NCI-H2227 treated with DMSO at 0.1 percent for 48 hours (cell line): ENCODE measurements around the gene HNRNPLL.
"Not testable (repeated sequence)": the region's sequence is repeated elsewhere in the genome, so short reads cannot be mapped to it uniquely, and the experiment has no call there.

Experiments used
- DNase-seq: peaks from one replicate; lab custom pipeline; 2025; lab: John Stamatoyannopoulos, UW

The HNRNPLL gene

GRCh38 chr2:38552259-38552658 lies 50.5 kb downstream of the HNRNPLL start:
- no peak for DNase-seq

DNA sequence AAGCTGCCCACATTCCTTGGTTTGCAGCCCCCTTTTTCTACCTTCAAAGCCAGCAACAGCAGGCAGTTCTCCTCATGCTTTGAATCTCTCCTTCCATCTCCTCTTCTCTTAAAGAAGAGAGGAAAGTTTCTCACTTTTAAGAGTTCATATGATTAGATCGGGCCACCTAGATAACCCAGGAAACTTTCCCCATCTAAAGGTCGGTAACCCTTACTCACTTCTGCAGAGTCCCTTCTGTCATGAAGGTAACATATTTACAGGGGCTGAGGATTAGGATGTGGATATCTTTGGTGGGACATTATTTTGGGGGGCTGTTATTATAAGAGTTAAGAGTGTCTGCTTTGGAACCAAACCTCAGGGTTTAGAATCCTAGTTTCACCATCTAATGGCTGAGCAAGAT lies 51.0 kb downstream of the HNRNPLL start:
- DNase-seq: no peak

GRCh38 chr2:38551171-38551570 lies 51.6 kb downstream of the HNRNPLL start:
- DNase-seq: peak; percentile 63

DNA sequence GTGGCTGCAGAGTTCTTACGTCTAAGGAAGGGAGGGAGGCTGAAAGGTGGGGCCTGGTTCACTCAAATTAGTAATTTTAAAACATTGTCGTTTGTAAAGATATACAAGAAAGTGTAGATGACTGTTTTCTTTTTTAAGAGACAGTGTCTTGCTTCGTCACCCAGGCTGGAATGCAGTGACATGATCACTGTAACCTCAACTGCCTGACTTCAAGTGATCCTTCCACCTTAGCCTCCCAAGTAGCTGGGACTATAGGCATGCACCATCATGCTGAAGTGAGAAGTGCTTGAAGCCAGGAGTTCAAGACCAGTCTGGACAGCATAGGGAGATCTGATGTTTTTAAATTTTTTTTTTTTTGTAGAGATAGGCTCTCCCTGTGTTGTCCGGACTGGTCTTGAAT lies 52.9 kb downstream of the HNRNPLL start:
- no peak for DNase-seq

GRCh38 chr2:38549071-38549704 lies 53.5 kb downstream of the HNRNPLL start:
- no peak for DNase-seq

GRCh38 chr2:38547791-38548190 lies 54.9 kb downstream of the HNRNPLL start:
- DNase-seq: no peak

- no peak for DNase-seq
These were observed 56.1 kb downstream of the HNRNPLL start for GRCh38 chr2:38546585-38546984.

GRCh38 chr2:38546064-38546463 lies 56.7 kb downstream of the HNRNPLL start:
- DNase-seq: no peak

DNA sequence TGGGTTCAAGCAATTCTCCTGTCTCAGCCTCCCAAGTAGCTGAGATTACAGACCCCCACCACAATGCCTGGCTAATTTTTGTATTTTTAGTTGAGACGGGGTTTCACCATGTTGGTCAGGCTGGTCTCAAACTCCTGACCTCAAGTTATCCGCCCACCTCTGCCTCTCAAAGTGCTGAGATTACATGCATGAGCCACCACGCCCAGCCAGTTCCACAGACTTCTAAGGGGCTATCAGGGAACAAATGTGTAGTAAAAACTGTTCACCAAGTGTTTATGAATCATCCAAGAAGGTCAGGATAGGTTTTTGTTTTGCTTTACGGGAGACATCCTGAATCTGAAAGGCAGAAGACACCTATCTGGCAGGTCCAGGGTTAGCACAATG lies 60.5 kb downstream of the HNRNPLL start:
- DNase-seq: not testable (repeated sequence)

DNA sequence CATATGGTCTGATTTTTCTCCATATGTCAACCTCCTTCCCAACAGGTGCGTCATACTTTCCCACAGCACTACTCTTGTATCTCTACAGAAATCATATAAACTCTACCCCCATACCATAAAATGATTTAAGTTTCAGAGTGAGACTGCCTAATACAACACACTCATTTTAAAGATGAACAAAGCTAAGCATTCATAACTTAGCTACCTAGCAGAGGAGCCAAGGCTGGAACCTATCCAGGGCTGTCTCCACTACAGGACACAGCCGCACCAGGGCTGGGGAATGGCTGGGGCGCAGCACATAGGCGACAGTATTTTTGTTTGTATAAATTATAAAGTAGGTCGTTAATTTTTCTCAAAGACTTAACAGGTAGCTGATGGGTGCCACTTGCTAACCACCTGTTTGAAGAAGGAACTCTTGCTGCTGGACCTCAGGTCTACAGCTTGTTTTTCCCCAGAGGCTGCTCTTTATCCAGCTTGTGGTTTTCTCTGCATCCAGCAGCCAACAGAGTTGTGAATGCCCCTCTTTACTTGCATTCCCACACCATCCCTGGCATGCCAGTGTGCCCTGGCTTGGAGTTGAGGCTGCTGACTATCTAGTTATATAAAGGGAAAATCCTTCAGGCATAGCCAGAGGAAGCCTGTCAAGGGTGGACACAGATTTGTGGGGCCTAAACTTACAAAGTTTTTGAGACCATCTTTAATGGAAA lies 62.0 kb downstream of the HNRNPLL start:
- DNase-seq: no peak

GRCh38 chr2:38539086-38539485 lies 63.6 kb downstream of the HNRNPLL start:
- no peak for DNase-seq

- no peak for DNase-seq
These were observed 64.7 kb downstream of the HNRNPLL start for GRCh38 chr2:38537937-38538525.

- not testable (repeated sequence) for DNase-seq
These were observed 65.4 kb downstream of the HNRNPLL start for GRCh38 chr2:38537296-38537695.

DNA sequence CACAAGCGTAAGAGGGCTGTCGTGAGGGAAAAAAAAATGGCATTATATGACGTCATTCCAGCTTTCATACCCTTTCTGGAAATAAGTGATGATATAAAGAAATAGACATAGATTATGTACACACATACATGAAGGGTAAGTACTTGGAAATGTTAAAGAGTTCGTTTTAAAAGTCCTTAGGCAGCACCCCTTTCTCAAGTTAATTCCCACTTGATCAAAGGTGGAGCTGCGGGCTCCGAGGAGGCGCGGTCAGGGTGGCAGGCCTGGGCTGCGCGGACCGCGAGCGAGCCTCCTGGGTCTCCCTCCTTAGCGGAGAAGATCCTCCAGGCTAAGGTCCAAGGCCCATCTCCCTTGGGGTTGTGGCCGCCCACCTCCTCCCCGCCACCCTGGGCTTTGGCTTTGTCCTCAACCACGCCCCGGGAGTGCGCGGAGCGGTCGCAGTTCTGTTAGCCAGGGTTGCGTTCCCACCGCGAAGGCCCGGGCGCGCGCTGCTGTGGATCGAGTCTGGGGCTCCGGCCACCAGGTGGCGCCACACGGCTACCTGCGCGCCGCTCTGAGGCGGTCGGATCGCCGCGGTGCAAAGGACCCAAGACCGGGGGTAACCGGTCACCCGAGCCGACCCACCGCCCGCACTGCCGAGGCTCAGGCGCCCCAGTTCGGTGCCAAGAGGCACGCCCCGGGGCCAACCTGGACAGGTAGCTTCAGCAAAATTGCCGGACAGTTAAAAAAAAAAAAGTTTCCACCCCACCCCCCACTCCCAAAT lies 66.8 kb downstream of the HNRNPLL start:
- DNase-seq: peak; percentile 81

DNA sequence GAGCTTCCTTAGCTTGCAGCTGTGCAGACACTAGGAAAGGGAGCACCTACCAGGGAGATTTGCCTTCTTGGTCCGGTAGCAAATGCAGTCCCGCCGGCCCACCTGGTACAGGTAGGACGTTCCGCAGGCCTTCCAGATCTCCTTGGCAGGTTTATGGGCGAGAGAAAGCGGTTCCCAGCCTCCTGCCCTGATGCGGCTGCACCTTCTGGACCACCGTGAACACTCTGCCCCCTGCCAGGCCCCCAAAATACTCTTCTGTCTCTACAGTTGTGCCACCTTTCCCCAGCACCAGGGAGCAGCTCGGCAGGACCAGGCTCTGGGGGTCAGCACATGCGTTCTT lies 67.4 kb downstream of the HNRNPLL start:
- no peak for DNase-seq

DNA sequence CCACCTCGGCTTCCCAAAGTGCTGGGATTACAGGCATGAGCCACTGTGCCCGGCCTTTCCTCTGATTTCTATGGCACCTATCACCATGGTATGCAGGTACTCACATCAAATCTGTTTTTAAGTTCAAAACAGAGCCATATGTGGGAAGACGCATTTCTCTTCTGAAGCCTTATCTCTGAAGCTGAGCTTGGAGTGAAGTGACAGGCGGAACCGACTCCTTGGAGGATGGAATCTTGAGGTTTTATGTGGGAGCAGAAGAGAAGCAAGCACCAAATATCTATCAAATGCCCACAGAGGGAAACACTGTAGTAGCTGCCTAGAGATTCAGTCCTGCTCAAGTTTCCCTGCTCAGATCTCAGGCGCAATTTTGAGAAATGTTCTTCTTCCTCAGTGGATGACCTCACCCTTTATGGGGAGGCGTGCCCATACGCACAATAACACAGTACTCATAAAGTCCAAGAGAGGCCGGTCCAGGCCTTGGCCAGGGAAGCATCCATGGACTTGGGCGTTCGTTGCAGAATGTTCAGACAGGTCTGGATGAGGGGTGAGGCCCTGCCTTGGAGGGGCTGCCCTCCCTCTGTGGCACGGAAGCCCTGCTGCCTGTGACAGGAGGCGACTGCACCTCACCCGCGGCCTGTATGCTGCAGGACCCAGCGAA lies 67.9 kb downstream of the HNRNPLL start:
- no peak for DNase-seq

DNA sequence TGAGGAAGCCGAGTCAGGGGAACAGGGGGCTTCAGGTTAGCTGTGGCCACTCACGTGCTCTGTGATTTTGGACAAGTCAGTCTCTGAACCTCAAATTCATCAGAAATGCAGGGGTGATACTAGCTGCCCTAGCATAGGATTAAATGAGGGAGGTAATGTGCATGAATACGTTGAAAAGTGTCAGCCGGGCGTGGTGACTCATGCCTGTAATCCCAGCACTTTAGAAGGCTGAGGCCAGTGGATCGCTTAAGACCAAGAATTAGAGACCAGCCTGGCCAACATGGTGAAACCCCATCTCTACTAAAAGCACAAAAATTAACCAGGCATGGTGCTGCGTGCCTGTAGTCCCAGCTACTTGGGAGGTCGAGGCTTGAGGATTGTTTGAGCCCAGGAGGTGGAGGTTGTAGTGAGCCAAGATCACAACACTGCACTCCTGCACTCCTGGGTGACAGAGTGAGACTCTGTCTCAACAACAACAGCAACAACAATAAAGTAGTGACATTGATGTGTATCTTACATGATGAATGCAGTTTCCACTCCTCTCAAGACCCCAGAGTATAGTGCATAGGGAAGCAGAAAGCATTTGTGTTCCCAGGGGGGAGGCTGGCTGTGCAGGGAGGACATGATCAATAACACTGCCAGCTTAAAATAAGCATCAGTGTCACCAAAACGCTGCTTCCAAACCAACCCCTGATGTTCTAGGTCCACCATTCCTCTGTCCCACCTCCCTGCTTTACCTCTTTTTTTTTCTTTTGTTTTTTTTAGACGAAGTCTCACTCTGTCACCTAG lies 68.8 kb downstream of the HNRNPLL start:
- no peak for DNase-seq

GRCh38 chr2:38533180-38533579 lies 69.5 kb downstream of the HNRNPLL start:
- no peak for DNase-seq

GRCh38 chr2:38532366-38532765 lies 70.4 kb downstream of the HNRNPLL start:
- no peak for DNase-seq

DNA sequence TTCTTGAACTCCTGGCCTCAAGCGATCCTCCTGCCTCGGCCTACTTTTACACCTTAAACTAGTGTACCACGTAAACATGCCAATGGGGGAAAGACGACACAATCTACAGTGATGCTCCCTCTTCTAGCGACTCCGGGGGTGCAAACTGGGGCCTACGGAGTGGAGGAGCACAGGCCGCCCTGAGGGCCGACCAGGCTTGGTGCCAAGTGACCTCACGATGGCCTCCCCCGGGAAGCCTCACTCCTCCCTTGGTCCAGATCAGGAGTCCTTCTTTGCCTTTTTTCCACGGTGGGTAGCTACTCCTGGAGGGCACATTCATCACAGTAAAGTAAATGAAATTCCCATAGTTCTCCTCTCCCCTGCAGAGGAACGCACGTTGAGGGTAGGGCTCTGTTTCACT lies 73.5 kb downstream of the HNRNPLL start:
- DNase-seq: no peak

- no peak for DNase-seq
These were observed 74.2 kb downstream of the HNRNPLL start for GRCh38 chr2:38528534-38528933.
